Colonic mucosa (tissue), 4 donors: Measurements from ENCODE around the gene ESRP2. TPM values are rescaled to one million over a fixed set of nuclear protein-coding genes. Genes with fewer than 3 reads are reported as not detected.

Experiments used
- DNase-seq: peaks from one replicate; pipeline ENCODE4 v3.0.0-alpha.2; 2020
- H3K27ac ChIP-seq: fragments of 200-600 bp; one replicate; pipeline ENCODE4 v1.8.0; 2021
- H3K27me3 ChIP-seq: fragments of 200-600 bp; one replicate; pipeline ENCODE4 v1.8.0; 2021
- H3K36me3 ChIP-seq: fragments of 200-600 bp; one replicate; pipeline ENCODE4 v1.8.0; 2021
- H3K4me1 ChIP-seq: fragments of 200-600 bp; one replicate; pipeline ENCODE4 v1.8.0; 2021; ENCODE audit warnings: mild to moderate bottlenecking
- H3K4me3 ChIP-seq: fragments of 200-600 bp; one replicate; pipeline ENCODE4 v1.8.0; 2021
- H3K9ac ChIP-seq, 2 donors: one replicate each; pipeline ENCODE4 v1.7.0; 2013; ENCODE audit warnings: control low read depth in 2 of 2, low read depth in 2 of 2, low read length in 2 of 2
- H3K9me3 ChIP-seq: fragments of 200-600 bp; one replicate; pipeline ENCODE4 v1.8.0; 2021
- intact Hi-C: fragments of 100-400 bp; cut with DNase I; formaldehyde crosslinking; loops from one replicate; pipeline ENCODE4 v1.14.1; 2022
- total RNA-seq, 2 donors: library from RNA; stranded (reverse); fragmentation: NEBNext Ultra II Directional in 1 of 2; extraction: Animal tissue kit (Norgen Biotek cat#: 25700) in 1 of 2; gene quantifications; one replicate each; pipeline ENCODE4 v1.2.1, GENCODE V29; 2021
- TF ChIP-seq, protein P1 (sequence below): fragments of 200-600 bp; IDR thresholded peaks from one replicate; pipeline ENCODE4 v1.8.0; 2022; ENCODE audit warnings: antibody characterized with exemption, mild to moderate bottlenecking
- donor health status: healthy.
- donor health status: DM: no; HTN: no; CAD: no.
- donor health status: DM: no; HTN: no; CAD: no.

Gene ESRP2
- total RNA-seq, 2 donors from 2014 or later, result 76.6 to 119 TPM

GRCh38 chr16:68253721-68254120 is 17.8 kb upstream of the ESRP2 start:
- Histone ChIP-seq H3K9me3 (no peaks in the 10 kb centered on the region), H3K9ac (no peak overlapping the region), H3K27ac (no peak overlapping the region), H3K27me3 (no peaks in the 10 kb centered on the region), H3K4me1 (peaks cover 11% of the 10 kb centered on the region), H3K4me3 (no peak overlapping the region), H3K36me3 (no peaks in the 10 kb centered on the region)
- DNase-seq, result no peak
- intact Hi-C loops, result no loop called here
- TF ChIP-seq, protein P1, sequence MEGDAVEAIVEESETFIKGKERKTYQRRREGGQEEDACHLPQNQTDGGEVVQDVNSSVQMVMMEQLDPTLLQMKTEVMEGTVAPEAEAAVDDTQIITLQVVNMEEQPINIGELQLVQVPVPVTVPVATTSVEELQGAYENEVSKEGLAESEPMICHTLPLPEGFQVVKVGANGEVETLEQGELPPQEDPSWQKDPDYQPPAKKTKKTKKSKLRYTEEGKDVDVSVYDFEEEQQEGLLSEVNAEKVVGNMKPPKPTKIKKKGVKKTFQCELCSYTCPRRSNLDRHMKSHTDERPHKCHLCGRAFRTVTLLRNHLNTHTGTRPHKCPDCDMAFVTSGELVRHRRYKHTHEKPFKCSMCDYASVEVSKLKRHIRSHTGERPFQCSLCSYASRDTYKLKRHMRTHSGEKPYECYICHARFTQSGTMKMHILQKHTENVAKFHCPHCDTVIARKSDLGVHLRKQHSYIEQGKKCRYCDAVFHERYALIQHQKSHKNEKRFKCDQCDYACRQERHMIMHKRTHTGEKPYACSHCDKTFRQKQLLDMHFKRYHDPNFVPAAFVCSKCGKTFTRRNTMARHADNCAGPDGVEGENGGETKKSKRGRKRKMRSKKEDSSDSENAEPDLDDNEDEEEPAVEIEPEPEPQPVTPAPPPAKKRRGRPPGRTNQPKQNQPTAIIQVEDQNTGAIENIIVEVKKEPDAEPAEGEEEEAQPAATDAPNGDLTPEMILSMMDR, result no peak

DNA sequence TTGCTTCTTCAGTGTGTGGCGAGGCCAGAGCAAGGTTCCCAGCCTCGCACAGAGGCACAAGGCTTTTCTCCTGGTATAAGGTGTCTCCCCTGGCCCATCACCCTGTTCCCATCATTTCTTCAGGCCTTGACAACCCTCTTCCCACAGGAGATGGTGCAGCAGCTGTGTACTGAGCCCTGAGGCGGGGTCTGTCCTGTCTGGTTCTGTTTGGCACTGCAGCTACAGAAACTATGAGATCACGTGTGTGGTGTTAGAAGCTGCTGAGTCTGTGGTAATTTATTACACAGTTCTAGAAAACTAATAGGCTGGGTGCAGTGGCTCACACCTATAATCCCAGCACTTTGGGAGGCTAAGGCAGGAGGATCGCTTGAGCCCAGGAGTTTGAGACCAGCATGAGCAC is 16.5 kb upstream of the ESRP2 start:
- Histone ChIP-seq H3K4me1 (peaks cover 4% of the 10 kb centered on the region), H3K9me3 (no peaks in the 10 kb centered on the region), H3K4me3 (no peak overlapping the region), H3K27me3 (no peaks in the 10 kb centered on the region), H3K36me3 (no peaks in the 10 kb centered on the region), H3K27ac (no peak overlapping the region), H3K9ac (no peak overlapping the region)
- TF ChIP-seq, protein P1, result no peak
- intact Hi-C loops, result no loop called here
- no peak for DNase-seq

- Histone ChIP-seq H3K27ac (no peak overlapping the region), H3K4me1 (no peaks in the 10 kb centered on the region), H3K36me3 (no peaks in the 10 kb centered on the region), H3K9ac (no peak overlapping the region), H3K27me3 (no peaks in the 10 kb centered on the region), H3K9me3 (no peaks in the 10 kb centered on the region), H3K4me3 (no peak overlapping the region)
- intact Hi-C loops, result no loop called here
- DNase-seq, result no peak
- TF ChIP-seq, protein P1, result no peak
Observed at GRCh38 chr16:68251832-68252231, 15.9 kb upstream of the ESRP2 start.

DNA sequence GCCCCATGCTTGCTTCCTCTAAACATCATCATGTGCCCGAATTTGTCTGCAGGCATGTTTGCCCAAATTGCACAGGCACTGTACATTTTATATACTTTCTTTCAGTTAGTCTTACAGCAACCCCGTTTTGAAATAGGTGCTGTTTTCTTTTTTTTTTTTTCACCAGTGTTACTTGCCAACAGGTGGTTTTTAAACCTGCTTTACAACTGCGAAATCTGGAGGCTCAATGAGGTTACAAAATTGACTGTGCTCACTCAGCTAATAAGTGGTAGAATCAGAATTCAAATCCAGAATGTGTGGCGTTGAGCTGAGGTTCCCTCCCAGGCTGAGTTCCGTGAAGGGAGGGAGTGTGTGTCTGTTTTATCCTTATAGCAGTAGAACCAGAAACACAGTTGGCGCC is 15.0 kb upstream of the ESRP2 start:
- Histone ChIP-seq H3K4me3 (no peak overlapping the region), H3K27me3 (no peaks in the 10 kb centered on the region), H3K27ac (no peak overlapping the region), H3K9ac (no peak overlapping the region), H3K4me1 (peaks cover 3% of the 10 kb centered on the region), H3K9me3 (no peaks in the 10 kb centered on the region), H3K36me3 (no peaks in the 10 kb centered on the region)
- no peak for DNase-seq
- intact Hi-C loops, result no loop called here
- TF ChIP-seq, protein P1, result no peak

GRCh38 chr16:68249371-68249770 is 13.4 kb upstream of the ESRP2 start:
- Histone ChIP-seq H3K4me1 (peaks cover 9% of the 10 kb centered on the region), H3K27me3 (no peaks in the 10 kb centered on the region), H3K36me3 (no peaks in the 10 kb centered on the region), H3K27ac (no peak overlapping the region), H3K9me3 (no peaks in the 10 kb centered on the region), H3K4me3 (no peak overlapping the region), H3K9ac (no peak overlapping the region)
- TF ChIP-seq, protein P1, result no peak
- no peak for DNase-seq
- intact Hi-C loops, result no loop called here

GRCh38 chr16:68247932-68248331 is 12.0 kb upstream of the ESRP2 start:
- H3K36me3 ChIP-seq, result no peaks in the 10 kb centered on the region
- no peak overlapping the region for H3K9ac ChIP-seq
- TF ChIP-seq, protein P1, result no peak
- no peak overlapping the region for H3K27ac ChIP-seq
- no peak overlapping the region for H3K4me3 ChIP-seq
- H3K27me3 ChIP-seq, result no peaks in the 10 kb centered on the region
- intact Hi-C loops, result no loop called here
- peaks cover 12% of the 10 kb centered on the region for H3K4me1 ChIP-seq
- no peaks in the 10 kb centered on the region for H3K9me3 ChIP-seq
- DNase-seq, result no peak
